Liver (tissue), 9 donors: Measurements from ENCODE around the gene CD14. TPM values are rescaled to one million over a fixed set of nuclear protein-coding genes. Genes with fewer than 3 reads are reported as not detected.

Source experiments
- DNase-seq: peaks from one replicate; pipeline ENCODE4 v3.0.0-alpha.2; 2017; ENCODE audit warnings: low spot score
- H3K27ac ChIP-seq, 2 donors: one replicate each; pipeline ENCODE4 v1.7.0; 2013; ENCODE audit warnings: inconsistent platforms in 2 of 2, low read length in 2 of 2, control low read depth in 1 of 2, low read depth in 1 of 2, mild to moderate bottlenecking in 1 of 2
- H3K27me3 ChIP-seq, 4 donors: one replicate each; pipeline versions ENCODE4 v1.6.1 to v1.7.0; 2013; ENCODE audit warnings: low read length in 3 of 4, inconsistent platforms in 1 of 4, mild to moderate bottlenecking in 1 of 4, moderate library complexity in 1 of 4; ENCODE audit not compliant: control insufficient read depth in 4 of 4, insufficient read depth in 4 of 4
- H3K36me3 ChIP-seq, 4 donors: one replicate each; pipeline versions ENCODE4 v1.6.1 to v1.7.0; 2013; ENCODE audit warnings: low read length in 3 of 4, mild to moderate bottlenecking in 3 of 4, low read depth in 1 of 4, moderate library complexity in 1 of 4; ENCODE audit not compliant: control insufficient read depth in 4 of 4, insufficient read depth in 3 of 4
- H3K4me1 ChIP-seq, 4 donors: one replicate each; pipeline versions ENCODE4 v1.6.1 to v1.7.0; 2013; ENCODE audit warnings: low read length in 3 of 4, mild to moderate bottlenecking in 3 of 4, moderate library complexity in 1 of 4; ENCODE audit not compliant: control insufficient read depth in 4 of 4, insufficient read depth in 4 of 4
- H3K4me3 ChIP-seq, 3 donors: one replicate each; pipeline versions ENCODE4 v1.6.1 to v1.7.0; 2013; ENCODE audit warnings: low read length in 3 of 3, control low read depth in 1 of 3, low read depth in 1 of 3, mild to moderate bottlenecking in 1 of 3
- H3K9ac ChIP-seq, 2 donors: one replicate each; pipeline ENCODE4 v1.7.0; 2013; ENCODE audit warnings: low read length in 2 of 2, mild to moderate bottlenecking in 2 of 2, moderate library complexity in 2 of 2, control low read depth in 1 of 2, low read depth in 1 of 2
- H3K9me3 ChIP-seq, 4 donors: one replicate each; pipeline versions ENCODE4 v1.6.1 to v1.7.0; 2013; ENCODE audit warnings: low read length in 3 of 4; ENCODE audit not compliant: control insufficient read depth in 4 of 4
- EGR1 ChIP-seq, 2 donors: IDR thresholded peaks; 2 replicates each; pipeline ENCODE4 v1.6.1; 2016 to 2018; ENCODE audit warnings: antibody characterized with exemption in 2 of 2, low read depth in 2 of 2
- FOXA1 ChIP-seq: IDR thresholded peaks from 2 replicates; pipeline ENCODE4 v1.6.1; 2016; ENCODE audit warnings: antibody characterized with exemption
- FOXA2 ChIP-seq: IDR thresholded peaks from 2 replicates; pipeline ENCODE4 v1.6.1; 2016; ENCODE audit warnings: antibody characterized with exemption
- GABPA ChIP-seq, 2 donors: IDR thresholded peaks in 1 of 2; conservative IDR thresholded peaks in 1 of 2; 2 replicates each; pipeline ENCODE4 v1.6.1; 2016; ENCODE audit warnings: antibody characterized with exemption in 2 of 2, mild to moderate bottlenecking in 1 of 2, moderate library complexity in 1 of 2
- HNF4A ChIP-seq, 2 donors: conservative IDR thresholded peaks; 2 replicates each; pipeline ENCODE4 v1.6.1; 2016; ENCODE audit warnings: antibody characterized with exemption in 2 of 2, mild to moderate bottlenecking in 2 of 2
- HNF4G ChIP-seq: IDR thresholded peaks from 2 replicates; pipeline ENCODE4 v1.6.1; 2016; ENCODE audit warnings: antibody characterized with exemption
- JUND ChIP-seq, 2 donors: IDR thresholded peaks; 2 replicates each; pipeline ENCODE4 v1.6.1; 2016; ENCODE audit warnings: antibody characterized with exemption in 2 of 2
- NR2F2 ChIP-seq: IDR thresholded peaks from 2 replicates; pipeline ENCODE4 v1.6.1; 2016; ENCODE audit warnings: antibody characterized with exemption
- RAD21 ChIP-seq, 2 donors: IDR thresholded peaks; 2 replicates each; pipeline ENCODE4 v1.6.1; 2016; ENCODE audit warnings: antibody characterized with exemption in 2 of 2, mild to moderate bottlenecking in 2 of 2
- RXRA ChIP-seq, 2 donors: IDR thresholded peaks; 2 replicates each; pipeline ENCODE4 v1.6.1; 2017 to 2018; ENCODE audit warnings: antibody characterized with exemption in 2 of 2, mild to moderate bottlenecking in 1 of 2
- SP1 ChIP-seq: IDR thresholded peaks from 2 replicates; pipeline ENCODE4 v1.6.1; 2018; ENCODE audit warnings: antibody characterized with exemption, mild to moderate bottlenecking
- TAF1 ChIP-seq: conservative IDR thresholded peaks from 2 replicates; pipeline ENCODE4 v1.6.1; 2016; ENCODE audit warnings: antibody characterized with exemption, mild to moderate bottlenecking
- YY1 ChIP-seq: IDR thresholded peaks from 2 replicates; pipeline ENCODE4 v1.6.1; 2016; ENCODE audit warnings: antibody characterized with exemption, mild to moderate bottlenecking
- WGBS: extraction: QIAGEN DNeasy Blood & Tissue Kit; methylation state at CpG from one replicate; pipeline ENCODE4 v1.1.7; 2013; 5-methylcytosine and 5-hydroxymethylcytosine counted together
- polyA plus RNA-seq, 2 donors: library from polyadenylated mRNA; stranded (reverse) in 1 of 2; unstranded in 1 of 2; fragments of 200-250 nt in 1 of 2; fragments of >200 nt in 1 of 2; fragmentation: Nextera tagmentation in 1 of 2; extraction: Ambion mirVana in 1 of 2; gene quantifications; one replicate each; pipeline versions ENCODE4 v1.2.1 to v1.2.3, GENCODE V29; 2013 to 2015
- total RNA-seq, 2 donors: library from RNA; depleted of rRNA; stranded (reverse); fragments of >200 nt; gene quantifications; one replicate each; pipeline ENCODE4 v1.2.3, GENCODE V29; 2014
- TF ChIP-seq, protein P1 (sequence below): IDR thresholded peaks from 2 replicates; pipeline ENCODE4 v1.6.1; 2016; ENCODE audit warnings: antibody characterized with exemption
- TF ChIP-seq, protein P2 (sequence below): IDR thresholded peaks from 2 replicates; pipeline ENCODE4 v1.6.1; 2016; ENCODE audit warnings: antibody characterized with exemption
- TF ChIP-seq, protein P3 (sequence below): fragments of 150-350 bp; IDR thresholded peaks from 2 replicates; pipeline ENCODE4 v1.5.1; 2017; ENCODE audit warnings: improper control_type of control experiment, low read depth, low read length; ENCODE audit not compliant: missing input control
- TF ChIP-seq, protein P4 (sequence below): IDR thresholded peaks from 2 replicates; pipeline ENCODE4 v1.6.1; 2016; ENCODE audit warnings: antibody characterized with exemption, mild to moderate bottlenecking
- TF ChIP-seq, protein P5 (sequence below): IDR thresholded peaks from 2 replicates; pipeline ENCODE4 v1.6.1; 2016; ENCODE audit warnings: antibody characterized with exemption
- donor health status: healthy.
- donor health status: healthy.
- donor health status: healthy.
- donor health status: healthy.
- donor health status: healthy.

The CD14 gene
- total and polyA plus RNA-seq, 4 donors = 61.0 to 343 (median 287) TPM

DNA sequence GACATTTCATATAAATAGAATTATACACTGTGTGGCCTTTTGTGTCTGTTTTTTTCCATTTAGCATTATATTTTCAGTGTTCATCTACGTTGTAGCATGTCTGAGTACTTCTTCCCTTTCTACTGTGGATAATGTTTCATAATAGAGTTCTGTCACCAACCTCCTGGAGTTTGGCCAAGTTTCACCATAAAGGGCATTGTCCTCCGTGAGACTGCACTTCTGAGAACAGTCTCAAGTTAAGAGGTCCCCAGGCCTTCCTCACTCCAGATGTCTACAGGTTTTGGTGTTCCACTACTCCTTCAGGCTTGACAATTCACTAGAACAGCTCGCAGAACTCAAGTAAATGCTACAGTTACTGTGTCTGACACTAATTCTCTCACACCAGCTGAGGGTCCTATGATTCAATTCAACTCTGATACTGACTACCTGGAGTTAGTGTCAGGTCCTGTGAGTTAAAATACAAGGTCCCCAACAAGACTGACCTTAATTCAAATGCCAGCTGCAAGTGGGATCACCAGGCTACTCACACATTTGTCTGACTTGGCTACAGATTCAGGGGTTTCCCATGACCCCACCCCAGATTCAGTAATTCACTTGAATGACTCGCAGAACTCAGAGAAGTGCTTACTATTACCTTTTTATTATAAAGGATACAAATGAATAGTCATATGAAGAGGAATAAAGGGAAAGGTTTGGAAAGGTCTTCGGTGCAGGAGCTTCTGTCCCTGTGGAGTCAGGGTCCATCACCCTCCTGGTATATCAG is 37.3 kb downstream of the CD14 start:
- Histone ChIP-seq H3K27me3 (no peaks in the 10 kb centered on the region), H3K4me3 (peak overlapping the region in 1 of 3 donors; percentile 20), H3K27ac (peak overlapping the region; percentile 80 to 96), H3K9ac (peak overlapping the region in 1 of 2 donors; percentile 20), H3K4me1 (peaks cover 18 to 32% (median 25%) of the 10 kb centered on the region in 4 donors), H3K9me3 (no peaks in the 10 kb centered on the region), H3K36me3 (no peaks in the 10 kb centered on the region)
- TF ChIP-seq JUND (IDR thresholded peaks at IDR 0.05) (peak in 1 of 2 donors; percentile 52), FOXA2 (no peak), EGR1 (IDR thresholded peaks at IDR 0.05; ENCODE audit: low read depth in 2 of 2) (no peak), RXRA (IDR thresholded peaks at IDR 0.05) (peak; percentile 83 to 91), NR2F2 (no peak), YY1 (no peak), GABPA (IDR thresholded peaks at IDR 0.05 in 1 of 2, conservative IDR thresholded peaks at IDR 0.05 in 1 of 2) (no peak), HNF4G (no peak), SP1 (no peak), FOXA1 (no peak), TAF1 (no peak), HNF4A (conservative IDR thresholded peaks at IDR 0.05) (peak; percentile 30 to 40), RAD21 (IDR thresholded peaks at IDR 0.05) (peak in 1 of 2 donors; percentile 17)
- TF ChIP-seq, protein P1, sequence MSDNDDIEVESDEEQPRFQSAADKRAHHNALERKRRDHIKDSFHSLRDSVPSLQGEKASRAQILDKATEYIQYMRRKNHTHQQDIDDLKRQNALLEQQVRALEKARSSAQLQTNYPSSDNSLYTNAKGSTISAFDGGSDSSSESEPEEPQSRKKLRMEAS = peak; percentile 21
- TF ChIP-seq, protein P2, sequence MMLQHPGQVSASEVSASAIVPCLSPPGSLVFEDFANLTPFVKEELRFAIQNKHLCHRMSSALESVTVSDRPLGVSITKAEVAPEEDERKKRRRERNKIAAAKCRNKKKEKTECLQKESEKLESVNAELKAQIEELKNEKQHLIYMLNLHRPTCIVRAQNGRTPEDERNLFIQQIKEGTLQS = no peak
- TF ChIP-seq, protein P3, sequence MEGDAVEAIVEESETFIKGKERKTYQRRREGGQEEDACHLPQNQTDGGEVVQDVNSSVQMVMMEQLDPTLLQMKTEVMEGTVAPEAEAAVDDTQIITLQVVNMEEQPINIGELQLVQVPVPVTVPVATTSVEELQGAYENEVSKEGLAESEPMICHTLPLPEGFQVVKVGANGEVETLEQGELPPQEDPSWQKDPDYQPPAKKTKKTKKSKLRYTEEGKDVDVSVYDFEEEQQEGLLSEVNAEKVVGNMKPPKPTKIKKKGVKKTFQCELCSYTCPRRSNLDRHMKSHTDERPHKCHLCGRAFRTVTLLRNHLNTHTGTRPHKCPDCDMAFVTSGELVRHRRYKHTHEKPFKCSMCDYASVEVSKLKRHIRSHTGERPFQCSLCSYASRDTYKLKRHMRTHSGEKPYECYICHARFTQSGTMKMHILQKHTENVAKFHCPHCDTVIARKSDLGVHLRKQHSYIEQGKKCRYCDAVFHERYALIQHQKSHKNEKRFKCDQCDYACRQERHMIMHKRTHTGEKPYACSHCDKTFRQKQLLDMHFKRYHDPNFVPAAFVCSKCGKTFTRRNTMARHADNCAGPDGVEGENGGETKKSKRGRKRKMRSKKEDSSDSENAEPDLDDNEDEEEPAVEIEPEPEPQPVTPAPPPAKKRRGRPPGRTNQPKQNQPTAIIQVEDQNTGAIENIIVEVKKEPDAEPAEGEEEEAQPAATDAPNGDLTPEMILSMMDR = no peak
- TF ChIP-seq, protein P4, sequence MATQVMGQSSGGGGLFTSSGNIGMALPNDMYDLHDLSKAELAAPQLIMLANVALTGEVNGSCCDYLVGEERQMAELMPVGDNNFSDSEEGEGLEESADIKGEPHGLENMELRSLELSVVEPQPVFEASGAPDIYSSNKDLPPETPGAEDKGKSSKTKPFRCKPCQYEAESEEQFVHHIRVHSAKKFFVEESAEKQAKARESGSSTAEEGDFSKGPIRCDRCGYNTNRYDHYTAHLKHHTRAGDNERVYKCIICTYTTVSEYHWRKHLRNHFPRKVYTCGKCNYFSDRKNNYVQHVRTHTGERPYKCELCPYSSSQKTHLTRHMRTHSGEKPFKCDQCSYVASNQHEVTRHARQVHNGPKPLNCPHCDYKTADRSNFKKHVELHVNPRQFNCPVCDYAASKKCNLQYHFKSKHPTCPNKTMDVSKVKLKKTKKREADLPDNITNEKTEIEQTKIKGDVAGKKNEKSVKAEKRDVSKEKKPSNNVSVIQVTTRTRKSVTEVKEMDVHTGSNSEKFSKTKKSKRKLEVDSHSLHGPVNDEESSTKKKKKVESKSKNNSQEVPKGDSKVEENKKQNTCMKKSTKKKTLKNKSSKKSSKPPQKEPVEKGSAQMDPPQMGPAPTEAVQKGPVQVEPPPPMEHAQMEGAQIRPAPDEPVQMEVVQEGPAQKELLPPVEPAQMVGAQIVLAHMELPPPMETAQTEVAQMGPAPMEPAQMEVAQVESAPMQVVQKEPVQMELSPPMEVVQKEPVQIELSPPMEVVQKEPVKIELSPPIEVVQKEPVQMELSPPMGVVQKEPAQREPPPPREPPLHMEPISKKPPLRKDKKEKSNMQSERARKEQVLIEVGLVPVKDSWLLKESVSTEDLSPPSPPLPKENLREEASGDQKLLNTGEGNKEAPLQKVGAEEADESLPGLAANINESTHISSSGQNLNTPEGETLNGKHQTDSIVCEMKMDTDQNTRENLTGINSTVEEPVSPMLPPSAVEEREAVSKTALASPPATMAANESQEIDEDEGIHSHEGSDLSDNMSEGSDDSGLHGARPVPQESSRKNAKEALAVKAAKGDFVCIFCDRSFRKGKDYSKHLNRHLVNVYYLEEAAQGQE = no peak
- TF ChIP-seq, protein P5, sequence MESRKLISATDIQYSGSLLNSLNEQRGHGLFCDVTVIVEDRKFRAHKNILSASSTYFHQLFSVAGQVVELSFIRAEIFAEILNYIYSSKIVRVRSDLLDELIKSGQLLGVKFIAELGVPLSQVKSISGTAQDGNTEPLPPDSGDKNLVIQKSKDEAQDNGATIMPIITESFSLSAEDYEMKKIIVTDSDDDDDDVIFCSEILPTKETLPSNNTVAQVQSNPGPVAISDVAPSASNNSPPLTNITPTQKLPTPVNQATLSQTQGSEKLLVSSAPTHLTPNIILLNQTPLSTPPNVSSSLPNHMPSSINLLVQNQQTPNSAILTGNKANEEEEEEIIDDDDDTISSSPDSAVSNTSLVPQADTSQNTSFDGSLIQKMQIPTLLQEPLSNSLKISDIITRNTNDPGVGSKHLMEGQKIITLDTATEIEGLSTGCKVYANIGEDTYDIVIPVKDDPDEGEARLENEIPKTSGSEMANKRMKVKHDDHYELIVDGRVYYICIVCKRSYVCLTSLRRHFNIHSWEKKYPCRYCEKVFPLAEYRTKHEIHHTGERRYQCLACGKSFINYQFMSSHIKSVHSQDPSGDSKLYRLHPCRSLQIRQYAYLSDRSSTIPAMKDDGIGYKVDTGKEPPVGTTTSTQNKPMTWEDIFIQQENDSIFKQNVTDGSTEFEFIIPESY = no peak
- DNase-seq = no peak
- 46% methylated on average over 5 of the region's 5 CpGs for WGBS
